ENCODE data around the gene FABP3. TPM values are rescaled to one million over a fixed set of nuclear protein-coding genes. Genes with fewer than 3 reads are reported as not detected.

The FABP3 gene
- total and polyA plus RNA-seq, 2 of the 8 experiments (the other 6 are each of a cell fraction or from before 2014, with no cell fraction given): 34.8 to 43.9 TPM

GRCh38 chr1:31324992-31325391 lies 47.9 kb downstream of the FABP3 start:
- no peaks in the 10 kb centered on the region; a peak in 1 of 7 replicates for H3K4me1 ChIP-seq (replicated peaks in 1 of 4; ENCODE audit: control insufficient read depth in 3 of 4, insufficient read depth in 4 of 4, low read length in 3 of 4)
- no peak overlapping the region for H3K4ac ChIP-seq (replicated peaks; ENCODE audit: insufficient read length, low read depth, low read length)
- H3K18ac ChIP-seq (ENCODE audit: extremely low read depth, low read length): no peak overlapping the region
- FAIRE-seq (no peak), DNase-seq (ENCODE audit: low read depth in 1 of 2, low spot score in 2 of 2) (no peak)
- no peaks in the 10 kb centered on the region for H3K27me3 ChIP-seq (replicated peaks in 1 of 4; ENCODE audit: control insufficient read depth in 3 of 4, extremely low read depth in 1 of 4, insufficient read depth in 3 of 4, low read length in 3 of 4)
- no peak overlapping the region for H3K4me3 ChIP-seq (ENCODE audit: extremely low read depth in 1 of 4, insufficient read depth in 2 of 4, low read depth in 3 of 4, low read length in 4 of 4)
- H3K23ac ChIP-seq (ENCODE audit: insufficient read length): no peak overlapping the region
- no peaks in the 10 kb centered on the region for H3K79me1 ChIP-seq (ENCODE audit: low read depth, low read length)
- no peak overlapping the region for H2BK120ac ChIP-seq (replicated peaks; ENCODE audit: low read depth, low read length)
- H3K9ac ChIP-seq (replicated peaks in 1 of 4; ENCODE audit: extremely low read depth in 1 of 4, low read depth in 3 of 4, low read length in 3 of 4): no peak overlapping the region
- H3K9me3 ChIP-seq (ENCODE audit: insufficient read depth in 2 of 2, low read depth in 1 of 2, low read length in 1 of 2): no peaks in the 10 kb centered on the region
- H3K23me2 ChIP-seq (ENCODE audit: low read depth, low read length): no peaks in the 10 kb centered on the region
- 96% methylated on average over 3 of the region's 3 CpGs; no CpG with 5 or more reads in 1 of the 2 experiments for WGBS, 2 experiments (ENCODE audit: extremely low coverage in 1 of 2, insufficient coverage in 1 of 2, insufficient read length in 1 of 2, insufficient replicate concordance in 2 of 2, low coverage in 1 of 2, low lambda C conversion rate in 2 of 2, missing lambda C conversion rate in 1 of 2)
- H3K79me2 ChIP-seq (ENCODE audit: control insufficient read depth in 1 of 2, insufficient read depth in 2 of 2, low read length in 2 of 2): no peaks in the 10 kb centered on the region
- H3K36me3 ChIP-seq (ENCODE audit: control insufficient read depth in 2 of 4, insufficient read depth in 4 of 4, low read length in 3 of 4): peaks cover 0 to 10% (median 3%) of the 10 kb centered on the region in 4 experiments; a peak in 5 of 8 replicates
- H4K8ac ChIP-seq (ENCODE audit: extremely low read depth, insufficient read depth, low read length): no peak overlapping the region
- no peak overlapping the region for H3K56ac ChIP-seq (replicated peaks; ENCODE audit: insufficient read length, low read depth, low read length)
- H4K91ac ChIP-seq (replicated peaks; ENCODE audit: insufficient read length, low read length): no peak overlapping the region
- no peak overlapping the region for H2BK20ac ChIP-seq (ENCODE audit: low read length)
- H3K4me2 ChIP-seq (ENCODE audit: insufficient read depth in 1 of 2, low read depth in 2 of 2, low read length in 2 of 2): no peak overlapping the region
- no peak overlapping the region for H2BK12ac ChIP-seq (ENCODE audit: low read depth, low read length)
- ChIA-PET POLR2A (ENCODE audit: partially characterized antibody) (interaction anchor here (0.6 to 1.6 kb wide), 3 partner anchors 14 to 76 kb away, joined by 3 to 6 read pairs (median 4); no protein-coding TSS in a partner anchor), CTCF (ENCODE audit: partially characterized antibody) (interaction anchor here (1.3 to 2.8 kb wide), 4 partner anchors 97 to 163 kb away, joined by 3 to 6 read pairs (median 3); no protein-coding TSS in a partner anchor)
- no peak overlapping the region; the same call in 1 of the 2 replicates for H2BK15ac ChIP-seq (ENCODE audit: low read length)
- no peak overlapping the region for H4K5ac ChIP-seq (ENCODE audit: insufficient read length, low read depth, low read length)
- no peak overlapping the region for H3K27ac ChIP-seq (ENCODE audit: low read depth, low read length)
- no peak overlapping the region for H2AK5ac ChIP-seq (ENCODE audit: low read depth, low read length)
- H2AFZ ChIP-seq (ENCODE audit: low read length): no peak overlapping the region
- peaks cover 0 to 1% of the 10 kb centered on the region in 2 experiments for H4K20me1 ChIP-seq (replicated peaks in 1 of 2; ENCODE audit: control insufficient read depth in 1 of 2, insufficient read depth in 2 of 2, low read length in 2 of 2)
- H3K14ac ChIP-seq (ENCODE audit: insufficient read length): no peak overlapping the region
- H2BK5ac ChIP-seq (ENCODE audit: low read depth, low read length): no peak overlapping the region

Data from H1 (cell line).